HEK293 (cell line): ENCODE measurements around the gene VKORC1.

Source experiments
- ZNF473 ChIP-seq: fragments of 450-650 bp; formaldehyde crosslinking; IDR thresholded peaks from 2 replicates; pipeline ENCODE4 v1.5.1; 2017; ENCODE audit warnings: missing biosample characterization, missing genetic modification characterization
- ZNF785 ChIP-seq: fragments of 450-650 bp; formaldehyde crosslinking; IDR thresholded peaks from 2 replicates; pipeline ENCODE4 v1.5.1; 2016; ENCODE audit warnings: missing biosample characterization, missing genetic modification characterization
- TF ChIP-seq, protein P1 (sequence below): fragments of 450-650 bp; formaldehyde crosslinking; IDR thresholded peaks from 2 replicates; pipeline ENCODE4 v1.5.1; 2016; ENCODE audit warnings: missing biosample characterization, missing genetic modification characterization
- TF ChIP-seq, protein P2 (sequence below): fragments of 450-650 bp; IDR thresholded peaks from 2 replicates; pipeline ENCODE4 v1.5.1; 2018; ENCODE audit warnings: missing biosample characterization, mild to moderate bottlenecking, missing genetic modification characterization
- TF ChIP-seq, protein P3 (sequence below): fragments of 450-650 bp; formaldehyde crosslinking; optimal IDR thresholded peaks from 2 replicates; pipeline ENCODE3; 2016; ENCODE audit warnings: missing biosample characterization, mild to moderate bottlenecking, missing genetic modification characterization
- TF ChIP-seq, protein P4 (sequence below): fragments of 450-650 bp; formaldehyde crosslinking; IDR thresholded peaks from 2 replicates; pipeline ENCODE4 v1.5.1; 2016; ENCODE audit warnings: missing biosample characterization, missing genetic modification characterization
- TF ChIP-seq, protein P5 (sequence below): fragments of 450-650 bp; formaldehyde crosslinking; IDR thresholded peaks from 2 replicates; pipeline ENCODE4 v1.5.1; 2016; ENCODE audit warnings: missing biosample characterization, missing genetic modification characterization
- TF ChIP-seq, protein P6 (sequence below): fragments of 450-650 bp; formaldehyde crosslinking; IDR thresholded peaks from 2 replicates; pipeline ENCODE4 v1.5.1; 2017; ENCODE audit warnings: missing biosample characterization, mild to moderate bottlenecking, missing genetic modification characterization, moderate library complexity

DNA sequence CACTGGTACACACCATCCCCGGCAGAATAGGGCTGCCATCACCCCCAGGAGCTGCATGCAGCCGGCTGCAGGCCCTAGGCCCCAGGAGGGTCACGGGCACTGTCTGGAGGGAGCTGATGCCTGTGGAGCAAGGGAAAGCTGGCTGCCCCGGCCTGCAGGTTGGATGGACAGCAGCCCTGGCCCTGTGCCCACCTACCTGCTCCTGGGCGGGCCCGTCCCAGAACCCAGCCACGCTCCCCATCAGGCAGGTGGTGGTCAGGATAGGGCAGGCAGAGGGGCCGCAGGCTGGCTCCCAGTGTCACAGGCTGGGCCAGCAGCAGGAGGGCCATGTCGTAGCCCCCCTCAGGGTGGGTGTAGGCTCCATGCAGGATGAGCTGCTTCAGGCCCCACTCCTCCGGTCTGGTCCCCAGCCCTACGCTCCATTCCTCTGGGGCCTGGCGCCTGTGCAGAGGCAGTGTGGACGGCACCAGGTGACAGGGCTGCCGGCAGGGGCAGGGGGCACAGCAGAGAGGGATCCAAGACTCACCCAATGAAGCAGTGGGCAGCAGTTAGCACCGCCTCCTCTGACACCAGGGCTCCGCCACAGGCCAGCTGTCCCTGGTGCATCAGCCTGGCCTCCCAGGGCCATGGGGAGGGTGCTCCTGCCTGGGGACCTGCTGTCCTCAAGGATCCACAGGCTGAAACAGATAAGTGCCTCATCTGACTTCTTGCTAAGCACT lies 9.9 kb downstream of the VKORC1 start:
- TF ChIP-seq, protein P1, sequence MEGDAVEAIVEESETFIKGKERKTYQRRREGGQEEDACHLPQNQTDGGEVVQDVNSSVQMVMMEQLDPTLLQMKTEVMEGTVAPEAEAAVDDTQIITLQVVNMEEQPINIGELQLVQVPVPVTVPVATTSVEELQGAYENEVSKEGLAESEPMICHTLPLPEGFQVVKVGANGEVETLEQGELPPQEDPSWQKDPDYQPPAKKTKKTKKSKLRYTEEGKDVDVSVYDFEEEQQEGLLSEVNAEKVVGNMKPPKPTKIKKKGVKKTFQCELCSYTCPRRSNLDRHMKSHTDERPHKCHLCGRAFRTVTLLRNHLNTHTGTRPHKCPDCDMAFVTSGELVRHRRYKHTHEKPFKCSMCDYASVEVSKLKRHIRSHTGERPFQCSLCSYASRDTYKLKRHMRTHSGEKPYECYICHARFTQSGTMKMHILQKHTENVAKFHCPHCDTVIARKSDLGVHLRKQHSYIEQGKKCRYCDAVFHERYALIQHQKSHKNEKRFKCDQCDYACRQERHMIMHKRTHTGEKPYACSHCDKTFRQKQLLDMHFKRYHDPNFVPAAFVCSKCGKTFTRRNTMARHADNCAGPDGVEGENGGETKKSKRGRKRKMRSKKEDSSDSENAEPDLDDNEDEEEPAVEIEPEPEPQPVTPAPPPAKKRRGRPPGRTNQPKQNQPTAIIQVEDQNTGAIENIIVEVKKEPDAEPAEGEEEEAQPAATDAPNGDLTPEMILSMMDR (tag by site-specific recombination) = no peak
- TF ChIP-seq, protein P2, sequence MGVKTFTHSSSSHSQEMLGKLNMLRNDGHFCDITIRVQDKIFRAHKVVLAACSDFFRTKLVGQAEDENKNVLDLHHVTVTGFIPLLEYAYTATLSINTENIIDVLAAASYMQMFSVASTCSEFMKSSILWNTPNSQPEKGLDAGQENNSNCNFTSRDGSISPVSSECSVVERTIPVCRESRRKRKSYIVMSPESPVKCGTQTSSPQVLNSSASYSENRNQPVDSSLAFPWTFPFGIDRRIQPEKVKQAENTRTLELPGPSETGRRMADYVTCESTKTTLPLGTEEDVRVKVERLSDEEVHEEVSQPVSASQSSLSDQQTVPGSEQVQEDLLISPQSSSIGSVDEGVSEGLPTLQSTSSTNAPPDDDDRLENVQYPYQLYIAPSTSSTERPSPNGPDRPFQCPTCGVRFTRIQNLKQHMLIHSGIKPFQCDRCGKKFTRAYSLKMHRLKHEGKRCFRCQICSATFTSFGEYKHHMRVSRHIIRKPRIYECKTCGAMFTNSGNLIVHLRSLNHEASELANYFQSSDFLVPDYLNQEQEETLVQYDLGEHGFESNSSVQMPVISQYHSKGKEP (tag by site-specific recombination) = no peak
- TF ChIP-seq, protein P3, sequence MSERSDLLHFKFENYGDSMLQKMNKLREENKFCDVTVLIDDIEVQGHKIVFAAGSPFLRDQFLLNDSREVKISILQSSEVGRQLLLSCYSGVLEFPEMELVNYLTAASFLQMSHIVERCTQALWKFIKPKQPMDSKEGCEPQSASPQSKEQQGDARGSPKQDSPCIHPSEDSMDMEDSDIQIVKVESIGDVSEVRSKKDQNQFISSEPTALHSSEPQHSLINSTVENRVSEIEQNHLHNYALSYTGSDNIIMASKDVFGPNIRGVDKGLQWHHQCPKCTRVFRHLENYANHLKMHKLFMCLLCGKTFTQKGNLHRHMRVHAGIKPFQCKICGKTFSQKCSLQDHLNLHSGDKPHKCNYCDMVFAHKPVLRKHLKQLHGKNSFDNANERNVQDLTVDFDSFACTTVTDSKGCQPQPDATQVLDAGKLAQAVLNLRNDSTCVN (tag by site-specific recombination) = no peak
- TF ChIP-seq, protein P4, sequence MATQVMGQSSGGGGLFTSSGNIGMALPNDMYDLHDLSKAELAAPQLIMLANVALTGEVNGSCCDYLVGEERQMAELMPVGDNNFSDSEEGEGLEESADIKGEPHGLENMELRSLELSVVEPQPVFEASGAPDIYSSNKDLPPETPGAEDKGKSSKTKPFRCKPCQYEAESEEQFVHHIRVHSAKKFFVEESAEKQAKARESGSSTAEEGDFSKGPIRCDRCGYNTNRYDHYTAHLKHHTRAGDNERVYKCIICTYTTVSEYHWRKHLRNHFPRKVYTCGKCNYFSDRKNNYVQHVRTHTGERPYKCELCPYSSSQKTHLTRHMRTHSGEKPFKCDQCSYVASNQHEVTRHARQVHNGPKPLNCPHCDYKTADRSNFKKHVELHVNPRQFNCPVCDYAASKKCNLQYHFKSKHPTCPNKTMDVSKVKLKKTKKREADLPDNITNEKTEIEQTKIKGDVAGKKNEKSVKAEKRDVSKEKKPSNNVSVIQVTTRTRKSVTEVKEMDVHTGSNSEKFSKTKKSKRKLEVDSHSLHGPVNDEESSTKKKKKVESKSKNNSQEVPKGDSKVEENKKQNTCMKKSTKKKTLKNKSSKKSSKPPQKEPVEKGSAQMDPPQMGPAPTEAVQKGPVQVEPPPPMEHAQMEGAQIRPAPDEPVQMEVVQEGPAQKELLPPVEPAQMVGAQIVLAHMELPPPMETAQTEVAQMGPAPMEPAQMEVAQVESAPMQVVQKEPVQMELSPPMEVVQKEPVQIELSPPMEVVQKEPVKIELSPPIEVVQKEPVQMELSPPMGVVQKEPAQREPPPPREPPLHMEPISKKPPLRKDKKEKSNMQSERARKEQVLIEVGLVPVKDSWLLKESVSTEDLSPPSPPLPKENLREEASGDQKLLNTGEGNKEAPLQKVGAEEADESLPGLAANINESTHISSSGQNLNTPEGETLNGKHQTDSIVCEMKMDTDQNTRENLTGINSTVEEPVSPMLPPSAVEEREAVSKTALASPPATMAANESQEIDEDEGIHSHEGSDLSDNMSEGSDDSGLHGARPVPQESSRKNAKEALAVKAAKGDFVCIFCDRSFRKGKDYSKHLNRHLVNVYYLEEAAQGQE (tag by site-specific recombination) = peak; percentile 38; the same call in 1 of the 2 replicates
- TF ChIP-seq, protein P5, sequence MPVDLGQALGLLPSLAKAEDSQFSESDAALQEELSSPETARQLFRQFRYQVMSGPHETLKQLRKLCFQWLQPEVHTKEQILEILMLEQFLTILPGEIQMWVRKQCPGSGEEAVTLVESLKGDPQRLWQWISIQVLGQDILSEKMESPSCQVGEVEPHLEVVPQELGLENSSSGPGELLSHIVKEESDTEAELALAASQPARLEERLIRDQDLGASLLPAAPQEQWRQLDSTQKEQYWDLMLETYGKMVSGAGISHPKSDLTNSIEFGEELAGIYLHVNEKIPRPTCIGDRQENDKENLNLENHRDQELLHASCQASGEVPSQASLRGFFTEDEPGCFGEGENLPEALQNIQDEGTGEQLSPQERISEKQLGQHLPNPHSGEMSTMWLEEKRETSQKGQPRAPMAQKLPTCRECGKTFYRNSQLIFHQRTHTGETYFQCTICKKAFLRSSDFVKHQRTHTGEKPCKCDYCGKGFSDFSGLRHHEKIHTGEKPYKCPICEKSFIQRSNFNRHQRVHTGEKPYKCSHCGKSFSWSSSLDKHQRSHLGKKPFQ (tag by site-specific recombination) = no peak
- TF ChIP-seq, protein P6, sequence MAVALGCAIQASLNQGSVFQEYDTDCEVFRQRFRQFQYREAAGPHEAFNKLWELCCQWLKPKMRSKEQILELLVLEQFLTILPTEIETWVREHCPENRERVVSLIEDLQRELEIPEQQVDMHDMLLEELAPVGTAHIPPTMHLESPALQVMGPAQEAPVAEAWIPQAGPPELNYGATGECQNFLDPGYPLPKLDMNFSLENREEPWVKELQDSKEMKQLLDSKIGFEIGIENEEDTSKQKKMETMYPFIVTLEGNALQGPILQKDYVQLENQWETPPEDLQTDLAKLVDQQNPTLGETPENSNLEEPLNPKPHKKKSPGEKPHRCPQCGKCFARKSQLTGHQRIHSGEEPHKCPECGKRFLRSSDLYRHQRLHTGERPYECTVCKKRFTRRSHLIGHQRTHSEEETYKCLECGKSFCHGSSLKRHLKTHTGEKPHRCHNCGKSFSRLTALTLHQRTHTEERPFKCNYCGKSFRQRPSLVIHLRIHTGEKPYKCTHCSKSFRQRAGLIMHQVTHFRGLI (tag by site-specific recombination) = no peak
- TF ChIP-seq ZNF785 (tag by site-specific recombination) (no peak), ZNF473 (tag by site-specific recombination) (no peak)
